GM18907 (cell line): ENCODE measurements around the gene TMEM123.

Experiments
- ATAC-seq: cut with Tn5 transposase; IDR thresholded peaks from one replicate; pipeline ENCODE4 v1.9.1; 2021; ENCODE audit warnings: mild to moderate bottlenecking, moderate library complexity; ENCODE audit not compliant: unreplicated experiment

Gene TMEM123

DNA sequence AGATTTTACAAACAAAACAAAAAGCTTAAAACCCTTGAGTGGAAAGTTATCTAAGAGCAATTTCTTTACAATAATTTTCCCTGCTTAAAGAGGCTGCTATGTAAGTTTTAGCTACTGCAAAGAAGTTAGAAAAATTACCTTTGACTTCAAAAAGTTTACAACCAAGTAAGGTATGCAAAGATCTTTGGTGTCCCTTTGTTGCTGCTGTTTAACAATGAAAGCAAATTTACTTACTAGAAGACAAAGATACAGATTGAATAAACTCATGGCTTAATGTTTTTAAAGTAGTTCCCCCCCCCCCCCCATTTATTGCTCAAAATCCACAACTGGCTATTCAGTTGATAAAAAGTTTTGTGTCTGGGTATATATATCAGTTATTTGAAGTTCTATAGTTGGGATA, 26.0 kb downstream of the TMEM123 start:
- no peak for ATAC-seq

GRCh38 chr11:102426000-102426399, 26.6 kb downstream of the TMEM123 start:
- no peak for ATAC-seq

GRCh38 chr11:102423936-102424335, 28.6 kb downstream of the TMEM123 start:
- no peak for ATAC-seq

GRCh38 chr11:102422817-102423712, 29.5 kb downstream of the TMEM123 start:
- ATAC-seq, result no peak

DNA sequence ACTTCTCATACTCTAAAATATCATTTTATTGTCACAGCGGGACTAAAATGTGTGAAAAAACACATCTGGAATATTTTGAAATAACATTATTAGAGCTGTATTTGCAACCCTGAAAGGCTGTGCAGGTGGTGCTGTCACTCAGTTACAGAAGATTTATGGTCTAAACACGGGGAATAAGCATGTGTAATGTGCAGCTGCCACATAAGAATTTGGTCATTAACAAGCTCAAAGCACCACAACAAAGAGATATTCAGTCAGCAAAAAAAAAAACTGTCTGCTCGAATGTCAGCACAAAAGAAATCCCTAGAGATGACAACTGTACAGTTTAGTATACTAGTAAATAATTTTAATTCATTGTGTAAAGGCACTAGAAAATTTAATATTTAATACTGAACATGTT, 31.3 kb downstream of the TMEM123 start:
- ATAC-seq, result no peak

DNA sequence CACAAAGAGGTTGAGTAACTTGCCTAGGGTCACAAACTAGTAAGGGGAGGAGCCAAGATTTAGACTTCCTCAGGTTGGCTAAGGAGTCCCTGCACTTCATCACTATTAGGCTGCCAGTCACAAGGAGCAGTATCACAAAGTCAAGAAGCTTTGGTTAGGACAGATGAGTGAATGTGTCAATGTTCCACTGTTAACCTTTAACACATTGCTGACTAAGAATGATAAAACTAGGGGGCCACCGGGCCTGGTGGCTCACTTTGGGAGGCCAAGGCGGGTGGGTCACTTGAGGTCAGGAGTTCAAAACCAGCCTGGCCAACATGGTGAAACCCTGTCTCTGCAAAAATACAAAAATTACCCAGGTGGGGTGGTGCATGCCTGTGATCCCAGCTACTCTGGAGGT, 32.0 kb downstream of the TMEM123 start:
- ATAC-seq, result peak; percentile 99

DNA sequence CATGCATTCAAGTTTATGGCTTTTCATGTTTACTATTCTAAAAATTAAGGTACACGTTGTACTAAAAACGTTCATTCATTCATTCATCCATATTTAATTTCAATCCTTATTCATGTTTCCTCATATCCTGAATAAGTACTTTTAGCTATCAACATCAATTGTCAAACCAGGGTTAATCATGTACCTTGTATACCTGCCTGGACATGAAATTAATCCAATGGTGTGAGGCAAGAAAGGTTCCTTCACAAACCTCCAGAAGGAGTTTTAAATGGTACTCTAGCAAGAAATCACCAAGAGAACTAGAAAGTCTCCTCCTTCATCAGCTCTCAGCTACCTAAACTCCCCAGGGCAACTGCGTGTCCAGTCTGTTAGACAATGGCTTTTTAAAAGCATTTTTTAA, 33.4 kb downstream of the TMEM123 start:
- no peak for ATAC-seq

DNA sequence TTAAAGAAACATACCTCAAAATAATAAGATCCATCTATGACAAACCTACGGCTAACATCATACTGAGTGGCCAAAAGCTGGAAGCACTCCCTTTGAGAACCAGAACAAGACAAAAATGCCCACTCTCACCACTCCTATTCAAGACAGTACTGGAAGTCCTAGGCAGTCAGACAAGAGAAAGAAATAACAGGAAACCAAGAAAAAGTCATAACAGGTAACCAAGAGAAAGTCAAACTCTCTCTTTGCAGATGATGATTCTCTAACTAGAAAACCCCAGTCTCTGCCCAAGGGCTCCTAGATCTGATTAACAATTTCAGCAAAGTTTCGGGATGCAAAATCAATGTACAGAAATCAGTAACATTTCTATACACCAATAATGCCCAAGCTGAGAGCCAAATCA, 35.6 kb downstream of the TMEM123 start:
- no peak for ATAC-seq

- ATAC-seq, result no peak
Observed at GRCh38 chr11:102415304-102415916, 37.2 kb downstream of the TMEM123 start.

DNA sequence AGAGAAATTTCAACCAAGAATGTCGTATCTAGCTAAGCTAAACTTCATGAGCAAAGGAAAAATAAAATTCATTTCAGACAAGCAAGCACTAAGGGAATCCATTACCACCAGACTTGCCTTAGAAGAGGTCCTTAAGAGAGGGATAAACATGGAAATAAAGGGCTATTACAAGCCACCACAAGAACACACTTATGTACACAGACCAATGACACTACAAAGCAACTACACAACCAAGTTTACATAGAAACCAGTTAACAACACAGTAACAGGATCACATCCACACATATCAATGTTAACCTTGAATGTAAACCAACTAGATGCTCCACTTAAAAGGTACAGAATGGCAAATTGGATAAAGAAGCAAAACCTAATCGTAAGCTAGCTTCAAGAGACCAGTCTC, 38.0 kb downstream of the TMEM123 start:
- ATAC-seq, result no peak

- ATAC-seq, result no peak
Observed at GRCh38 chr11:102413497-102413896, 39.1 kb downstream of the TMEM123 start.

GRCh38 chr11:102411142-102411541, 41.4 kb downstream of the TMEM123 start:
- ATAC-seq, result no peak

DNA sequence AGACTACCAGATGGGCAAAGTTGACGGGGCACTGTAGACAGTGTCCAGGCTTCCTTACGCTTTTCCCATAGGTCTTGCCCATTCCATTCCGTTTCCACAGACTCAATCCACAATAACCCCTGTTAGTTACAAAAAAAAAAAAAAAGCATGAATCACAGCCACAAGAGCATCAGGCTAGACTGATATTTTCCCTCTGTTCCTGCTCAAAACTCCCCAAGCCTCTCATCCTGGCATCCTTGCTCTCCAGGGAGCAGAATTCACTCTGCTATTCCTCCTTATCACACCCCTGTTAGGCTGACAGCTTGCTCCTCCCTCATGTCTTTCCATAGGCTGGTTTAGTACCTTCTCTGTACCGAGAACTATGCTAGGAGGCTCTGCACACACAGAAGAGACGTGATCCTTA, 42.2 kb downstream of the TMEM123 start:
- ATAC-seq, result no peak

DNA sequence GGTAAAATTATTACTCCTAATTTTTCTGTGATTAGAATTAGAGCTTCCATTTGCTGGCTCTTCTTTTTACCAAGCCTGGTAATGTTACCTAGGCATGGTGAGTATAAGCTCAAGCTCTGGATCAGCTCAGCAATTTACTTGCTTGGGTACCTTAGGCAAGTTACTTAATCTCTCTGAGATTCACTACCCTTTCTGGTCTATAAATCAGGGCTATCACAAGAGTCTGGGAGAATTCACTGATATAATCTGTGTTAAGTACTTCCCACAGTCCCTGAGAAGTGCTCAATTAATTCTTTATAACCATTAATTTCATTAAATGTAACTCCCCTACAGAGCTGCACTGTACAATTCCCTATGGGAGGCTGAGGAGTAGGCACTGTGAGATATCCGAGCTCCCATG, 44.2 kb downstream of the TMEM123 start:
- no peak for ATAC-seq

GRCh38 chr11:102407901-102408300, 44.7 kb downstream of the TMEM123 start:
- no peak for ATAC-seq

- no peak for ATAC-seq
Observed at GRCh38 chr11:102406099-102406498, 46.5 kb downstream of the TMEM123 start.

GRCh38 chr11:102405501-102405900, 47.1 kb downstream of the TMEM123 start:
- ATAC-seq, result no peak

GRCh38 chr11:102402548-102402947, 50.0 kb downstream of the TMEM123 start:
- ATAC-seq, result no peak

GRCh38 chr11:102401905-102402304, 50.7 kb downstream of the TMEM123 start:
- ATAC-seq, result no peak

DNA sequence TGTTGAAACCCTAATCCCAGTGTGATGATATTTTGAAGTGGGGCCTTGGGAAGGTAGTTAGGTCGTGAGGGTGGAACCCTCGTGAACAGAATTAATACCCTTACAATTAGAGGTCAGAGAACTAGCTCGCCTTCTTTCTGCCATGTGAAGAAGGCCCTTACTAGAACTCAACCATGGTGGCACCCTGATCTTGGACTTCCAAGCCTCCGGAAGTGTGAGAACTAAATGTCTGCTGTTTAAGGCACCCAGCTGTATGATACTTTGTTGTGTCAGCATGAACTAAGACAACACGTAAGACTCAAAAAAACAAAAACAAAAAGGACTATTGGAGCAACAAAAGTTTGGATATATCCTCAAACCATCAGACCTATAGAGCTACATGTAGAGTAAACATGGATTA, 52.0 kb downstream of the TMEM123 start:
- no peak for ATAC-seq

DNA sequence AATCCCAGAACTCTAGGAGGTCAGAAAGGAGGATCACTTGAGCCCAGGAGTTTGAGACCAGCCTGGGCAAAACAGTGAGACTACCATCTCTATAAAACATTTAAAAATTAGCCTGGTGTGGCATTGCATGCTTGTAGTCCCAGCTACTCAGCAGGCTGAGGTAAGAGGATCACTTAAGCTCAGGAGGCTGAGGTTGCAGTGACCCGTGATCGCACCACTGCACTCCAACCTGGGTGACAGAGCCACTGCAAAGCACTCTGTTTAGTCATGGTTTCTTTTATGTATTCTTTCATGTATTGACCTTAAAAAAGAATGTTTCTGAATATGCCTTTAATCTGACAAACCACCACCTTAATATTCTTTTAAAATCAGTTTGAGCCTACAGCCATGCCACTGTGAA, 53.4 kb downstream of the TMEM123 start:
- no peak for ATAC-seq

- ATAC-seq, result no peak
Observed at GRCh38 chr11:102398297-102398696, 54.3 kb downstream of the TMEM123 start.
